PC-3 (cell line): ENCODE measurements around the gene HRH1. TPM values are rescaled to one million over a fixed set of nuclear protein-coding genes. Genes with fewer than 3 reads are reported as not detected.

Source experiments
- ATAC-seq: fragments of 200-7000 bp; cut with Tn5 transposase; 2 replicates; pipeline ENCODE4 v1.9.1; 2020; ENCODE audit warnings: mild to moderate bottlenecking, moderate library complexity
- BruUV-seq: library from RNA; stranded (reverse); fragments of 400-500 nt; replicated peaks from 2 replicates; lab custom pipeline; 2021; lab: Mats Ljungman, UMichigan
- CTCF ChIA-PET: fragments of 300-600 bp; sonication (Branson Sonifier 250); formaldehyde crosslinking; loops from one replicate; lab custom pipeline; 2022; ENCODE audit warnings: antibody characterized with exemption; lab: Charles Lee
- POLR2A ChIA-PET: fragments of 300-600 bp; sonication (Branson Sonifier 250); formaldehyde crosslinking; loops from one replicate; lab custom pipeline; 2022; ENCODE audit warnings: antibody characterized with exemption; ENCODE audit not compliant: unreplicated experiment; lab: Charles Lee
- DNase-seq: peaks from one replicate; pipeline ENCODE4 v3.0.0-alpha.2; 2015
- H2AFZ ChIP-seq: fragments of 300-600 bp; sonication (generic); 2 replicates; pipeline ENCODE4 v1.6.0; 2016; ENCODE audit warnings: antibody characterized with exemption, low read length
- H3F3A ChIP-seq: fragments of 300-600 bp; sonication (generic); one replicate; pipeline ENCODE4 v1.6.0; 2017; ENCODE audit warnings: antibody characterized with exemption, low read length, control low read depth, mild to moderate bottlenecking; ENCODE audit not compliant: unreplicated experiment
- H3K27ac ChIP-seq: fragments of 300-600 bp; sonication (generic); 2 replicates; pipeline ENCODE4 v1.5.1; 2016; ENCODE audit warnings: mild to moderate bottlenecking, low read length
- H3K27me3 ChIP-seq: fragments of 300-600 bp; sonication (generic); 2 replicates; pipeline ENCODE4 v1.6.1; 2016; ENCODE audit warnings: low read length, mixed read lengths
- H3K36me3 ChIP-seq: fragments of 300-600 bp; sonication (generic); 2 replicates; pipeline ENCODE4 v1.6.1; 2016; ENCODE audit warnings: low read depth, mixed run types, low read length, mixed read lengths
- H3K4me1 ChIP-seq: fragments of 300-600 bp; sonication (generic); 2 replicates; pipeline ENCODE4 v1.5.1; 2016; ENCODE audit warnings: low read length; ENCODE audit not compliant: insufficient read depth
- H3K4me2 ChIP-seq: fragments of 300-600 bp; sonication (generic); 2 replicates; pipeline ENCODE4 v1.6.0; 2016; ENCODE audit warnings: low read length
- H3K4me3 ChIP-seq: fragments of 300-600 bp; sonication (generic); 2 replicates; pipeline ENCODE4 v1.5.1; 2016; ENCODE audit warnings: mild to moderate bottlenecking, low read length, mixed read lengths
- H3K79me2 ChIP-seq: fragments of 300-600 bp; sonication (generic); 2 replicates; pipeline ENCODE4 v1.6.1; 2017; ENCODE audit warnings: low read length, mixed read lengths
- H3K9ac ChIP-seq: fragments of 300-600 bp; sonication (generic); 2 replicates; pipeline ENCODE4 v1.6.0; 2016; ENCODE audit warnings: mild to moderate bottlenecking, low read length
- H3K9me2 ChIP-seq: fragments of 300-600 bp; sonication (generic); replicated peaks from 2 replicates; pipeline ENCODE4 v1.6.1; 2016; ENCODE audit warnings: mixed run types, low read length, mixed read lengths
- H3K9me3 ChIP-seq: fragments of 300-600 bp; sonication (generic); 2 replicates; pipeline ENCODE4 v1.6.1; 2016; ENCODE audit warnings: low read length, mixed read lengths
- H4K20me1 ChIP-seq: fragments of 300-600 bp; sonication (generic); 2 replicates; pipeline ENCODE4 v1.6.1; 2016; ENCODE audit warnings: low read length, mixed read lengths
- EZH2 ChIP-seq: fragments of 300-600 bp; sonication (generic); IDR thresholded peaks from one replicate; pipeline ENCODE4 v1.6.1; 2017; ENCODE audit warnings: antibody characterized with exemption, mild to moderate bottlenecking, low read length; ENCODE audit not compliant: unreplicated experiment
- EZH2phosphoT487 ChIP-seq: fragments of 300-600 bp; sonication (generic); IDR thresholded peaks from 2 replicates; pipeline ENCODE4 v1.6.1; 2018; ENCODE audit warnings: mild to moderate bottlenecking, antibody characterized with exemption, low read length, borderline replicate concordance
- intact Hi-C: fragments of 100-400 bp; cut with micrococcal nuclease; formaldehyde crosslinking; loops from 2 replicates; pipeline ENCODE4 v1.9.0; 2023
- total RNA-seq: library from RNA; depleted of rRNA; stranded (reverse); fragments of >200 nt; gene quantifications from 2 replicates; pipeline ENCODE4 v1.2.3, GENCODE V29; 2014
- TF ChIP-seq, protein P1 (sequence below): fragments of 300-600 bp; sonication (generic); conservative IDR thresholded peaks from 2 replicates; pipeline ENCODE4 v1.5.1; 2017; ENCODE audit warnings: antibody characterized with exemption, low read depth, mild to moderate bottlenecking, low read length

HRH1 gene
- total RNA-seq, 1 experiment from 2014 or later, result 5.9 TPM

DNA sequence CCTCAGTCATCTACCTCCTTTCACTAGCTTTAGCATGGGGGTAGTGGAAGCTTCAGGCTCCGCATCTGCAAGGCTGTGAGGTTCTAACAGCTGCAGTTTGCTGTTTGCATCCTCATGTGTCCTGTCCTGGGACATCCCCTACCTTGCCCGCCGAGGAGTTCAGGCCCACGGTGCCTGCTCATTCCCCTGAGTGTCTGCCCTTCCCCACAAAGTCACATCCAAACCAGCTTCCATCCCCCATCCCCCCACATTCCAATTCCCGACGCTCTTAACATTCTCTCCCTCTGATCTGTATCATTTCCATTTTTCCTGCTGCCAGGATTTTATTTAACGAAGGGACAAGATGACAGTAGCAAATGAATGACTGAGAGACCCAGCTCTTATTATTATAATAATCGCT, 43.8 kb downstream of the HRH1 start:
- CTCF ChIA-PET, result interaction anchor here (0.5 kb wide), 1 partner anchor 39 kb away, joined by 3 read pairs; no protein-coding TSS in a partner anchor
- H3F3A ChIP-seq, result no peaks in the 10 kb centered on the region
- DNase-seq (no peak), ATAC-seq (no peak)
- H3K9ac ChIP-seq, result no peak overlapping the region
- POLR2A ChIA-PET, result interaction anchor here (0.6 kb wide), 1 partner anchor 153 kb away, joined by 3 read pairs; no protein-coding TSS in a partner anchor
- no peak overlapping the region for H3K4me3 ChIP-seq
- no peaks in the 10 kb centered on the region for H3K79me2 ChIP-seq
- H3K9me3 ChIP-seq, result no peaks in the 10 kb centered on the region
- H3K9me2 ChIP-seq, result no peaks in the 10 kb centered on the region
- H3K27ac ChIP-seq, result 0 out of 2 replicates have a peak overlapping the region, but pooled peaks have one; percentile 89
- BruUV-seq, result no TSS peak
- peaks cover 49% of the 10 kb centered on the region for H3K4me1 ChIP-seq
- no peak overlapping the region for H3K4me2 ChIP-seq
- no peaks in the 10 kb centered on the region for H3K27me3 ChIP-seq
- intact Hi-C loops, result no loop called here
- H3K36me3 ChIP-seq, result 0 out of 2 replicates have a peak, but pooled peaks cover 3% of the 10 kb centered on the region
- H2AFZ ChIP-seq, result no peak overlapping the region
- TF ChIP-seq, protein P1, sequence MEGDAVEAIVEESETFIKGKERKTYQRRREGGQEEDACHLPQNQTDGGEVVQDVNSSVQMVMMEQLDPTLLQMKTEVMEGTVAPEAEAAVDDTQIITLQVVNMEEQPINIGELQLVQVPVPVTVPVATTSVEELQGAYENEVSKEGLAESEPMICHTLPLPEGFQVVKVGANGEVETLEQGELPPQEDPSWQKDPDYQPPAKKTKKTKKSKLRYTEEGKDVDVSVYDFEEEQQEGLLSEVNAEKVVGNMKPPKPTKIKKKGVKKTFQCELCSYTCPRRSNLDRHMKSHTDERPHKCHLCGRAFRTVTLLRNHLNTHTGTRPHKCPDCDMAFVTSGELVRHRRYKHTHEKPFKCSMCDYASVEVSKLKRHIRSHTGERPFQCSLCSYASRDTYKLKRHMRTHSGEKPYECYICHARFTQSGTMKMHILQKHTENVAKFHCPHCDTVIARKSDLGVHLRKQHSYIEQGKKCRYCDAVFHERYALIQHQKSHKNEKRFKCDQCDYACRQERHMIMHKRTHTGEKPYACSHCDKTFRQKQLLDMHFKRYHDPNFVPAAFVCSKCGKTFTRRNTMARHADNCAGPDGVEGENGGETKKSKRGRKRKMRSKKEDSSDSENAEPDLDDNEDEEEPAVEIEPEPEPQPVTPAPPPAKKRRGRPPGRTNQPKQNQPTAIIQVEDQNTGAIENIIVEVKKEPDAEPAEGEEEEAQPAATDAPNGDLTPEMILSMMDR, result no peak
- no peak for TF ChIP-seq EZH2
- TF ChIP-seq EZH2phosphoT487, result no peak
- no peaks in the 10 kb centered on the region for H4K20me1 ChIP-seq

DNA sequence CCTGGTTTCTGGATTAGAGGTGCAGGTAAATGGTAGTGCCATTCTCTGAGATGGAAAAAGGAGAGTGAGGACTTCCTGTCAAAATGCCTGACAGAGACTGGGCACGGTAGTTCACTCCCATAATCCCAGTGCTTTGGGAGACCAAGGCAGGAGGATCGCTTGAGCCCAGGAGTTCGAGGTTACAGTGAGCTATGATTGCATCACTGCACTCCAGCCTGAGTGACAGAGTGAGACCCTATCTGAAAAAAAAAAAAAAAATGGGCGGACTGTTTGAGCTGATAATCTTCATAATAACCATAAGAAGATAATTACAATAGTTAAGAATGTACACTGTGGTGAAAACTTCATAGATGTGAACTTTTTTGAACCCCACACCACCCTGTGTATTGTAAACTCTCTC, 44.2 kb downstream of the HRH1 start:
- H3K4me3 ChIP-seq, result no peak overlapping the region
- POLR2A ChIA-PET, result interaction anchor here (0.6 kb wide), 1 partner anchor 45 kb away, joined by 10 read pairs; no protein-coding TSS in a partner anchor
- peaks cover 49% of the 10 kb centered on the region for H3K4me1 ChIP-seq
- H3K9me3 ChIP-seq, result no peaks in the 10 kb centered on the region
- CTCF ChIA-PET, result no interaction called here
- ATAC-seq (no peak), DNase-seq (no peak)
- intact Hi-C loops, result no loop called here
- H3K9ac ChIP-seq, result no peak overlapping the region
- H3K27ac ChIP-seq, result no peak overlapping the region
- no peaks in the 10 kb centered on the region for H4K20me1 ChIP-seq
- H2AFZ ChIP-seq, result no peak overlapping the region
- no peak overlapping the region for H3K4me2 ChIP-seq
- BruUV-seq, result no TSS peak
- H3K36me3 ChIP-seq, result 0 out of 2 replicates have a peak, but pooled peaks cover 1% of the 10 kb centered on the region
- H3F3A ChIP-seq, result no peaks in the 10 kb centered on the region
- TF ChIP-seq, protein P1, result no peak
- no peak for TF ChIP-seq EZH2
- TF ChIP-seq EZH2phosphoT487, result no peak
- no peaks in the 10 kb centered on the region for H3K9me2 ChIP-seq
- H3K27me3 ChIP-seq, result no peaks in the 10 kb centered on the region
- H3K79me2 ChIP-seq, result no peaks in the 10 kb centered on the region
